NCI-H2081 treated with DMSO at 0.1 percent for 48 hours (cell line): ENCODE measurements around the gene WASF2.
"Not testable (repeated sequence)": the region's sequence is repeated elsewhere in the genome, so short reads cannot be mapped to it uniquely, and the experiment has no call there.

ENCODE experiments used
- DNase-seq: peaks from one replicate; lab custom pipeline; 2025; lab: John Stamatoyannopoulos, UW

The WASF2 gene

DNA sequence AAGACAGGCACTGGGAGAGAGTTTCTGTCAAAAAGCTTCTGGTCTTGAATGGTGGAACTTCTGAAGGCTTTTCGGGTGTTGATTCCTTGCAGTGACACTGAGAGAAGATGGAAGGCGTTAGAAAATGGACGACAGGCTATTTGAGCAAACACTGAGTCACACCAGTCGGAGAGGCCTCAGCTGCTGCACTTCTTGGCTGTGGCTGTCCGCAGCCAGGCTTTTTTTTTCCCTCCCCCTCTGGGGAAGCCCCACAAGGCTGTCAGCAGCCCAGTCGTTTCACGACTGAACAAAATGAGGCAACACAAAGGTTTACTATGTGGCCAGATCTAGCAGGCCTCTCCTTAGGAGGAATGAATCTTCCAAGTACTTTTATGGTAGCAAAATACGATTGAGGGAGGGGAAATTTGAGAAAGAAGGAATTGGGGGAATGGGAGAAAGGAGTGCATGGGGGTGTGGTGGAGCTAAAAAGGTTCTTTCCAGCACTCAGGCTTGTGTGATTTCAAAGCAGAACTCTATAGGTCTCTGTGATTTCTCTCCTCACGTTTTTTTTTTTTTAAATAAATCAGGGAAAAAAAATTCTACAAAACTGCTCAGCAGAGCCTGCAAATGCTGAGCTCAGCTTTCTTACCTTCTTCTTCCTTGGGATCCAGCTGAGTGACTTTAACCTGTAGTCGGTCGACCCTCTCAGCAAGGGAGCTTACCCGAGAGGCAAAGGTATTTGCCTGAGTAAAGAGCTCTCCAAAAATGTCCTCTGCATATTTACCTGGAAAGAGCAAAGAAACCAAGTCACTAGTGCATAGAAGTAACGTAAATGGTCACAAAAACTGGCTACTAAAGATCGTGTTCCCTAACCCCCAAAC lies 71.4 kb downstream of the WASF2 start:
- no peak for DNase-seq

DNA sequence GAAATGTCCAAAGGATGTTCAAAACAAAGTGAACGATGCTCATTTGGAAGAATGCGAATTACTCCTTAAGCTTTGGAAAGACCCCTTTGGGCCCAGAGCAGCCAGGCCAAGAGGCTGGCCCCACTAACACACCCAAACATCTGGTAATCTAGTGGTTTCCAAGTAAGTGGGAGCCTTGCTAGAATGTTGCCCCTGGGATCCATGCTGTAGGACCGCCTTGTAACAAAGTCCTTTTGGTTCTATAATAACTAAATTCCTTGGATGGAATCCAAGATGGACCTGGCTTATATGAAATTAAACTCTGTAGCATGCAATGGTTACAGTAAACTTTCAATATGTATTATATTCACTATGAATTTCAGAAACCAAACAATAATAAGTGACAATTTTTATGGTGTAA lies 72.3 kb downstream of the WASF2 start:
- DNase-seq = no peak

DNA sequence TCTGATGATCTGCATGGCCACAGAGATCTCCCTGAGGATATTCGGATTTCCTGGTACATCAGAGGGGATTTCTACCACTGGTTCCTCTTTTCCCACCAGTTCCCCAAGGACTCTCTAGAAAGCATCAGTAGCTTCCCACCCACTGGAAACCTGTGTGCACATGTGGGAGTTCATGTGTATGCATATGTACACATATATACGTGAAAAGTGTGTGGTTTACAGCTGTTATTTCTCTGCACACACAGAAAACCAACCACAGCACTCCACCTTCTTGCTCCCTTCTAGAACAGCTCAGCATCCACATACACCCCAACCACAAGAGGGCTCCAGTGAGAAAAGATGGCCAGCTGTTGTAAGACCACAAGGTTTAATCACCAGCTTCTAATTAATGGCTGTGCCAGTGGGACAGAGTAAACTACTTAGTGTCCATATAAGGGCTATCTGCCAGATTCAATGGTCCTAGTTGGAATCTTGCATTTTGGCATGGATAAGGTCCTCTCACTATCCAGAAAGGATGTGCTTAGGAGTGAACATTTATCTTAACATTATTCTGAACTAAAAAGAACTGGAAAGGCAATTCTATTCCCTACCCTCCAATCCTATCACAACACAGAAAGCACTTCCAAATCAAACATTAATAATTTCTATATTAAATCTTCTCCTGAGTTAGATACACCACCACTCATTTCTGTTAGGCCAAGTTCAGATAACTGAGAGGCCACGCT lies 73.4 kb downstream of the WASF2 start:
- DNase-seq = peak; percentile 25

DNA sequence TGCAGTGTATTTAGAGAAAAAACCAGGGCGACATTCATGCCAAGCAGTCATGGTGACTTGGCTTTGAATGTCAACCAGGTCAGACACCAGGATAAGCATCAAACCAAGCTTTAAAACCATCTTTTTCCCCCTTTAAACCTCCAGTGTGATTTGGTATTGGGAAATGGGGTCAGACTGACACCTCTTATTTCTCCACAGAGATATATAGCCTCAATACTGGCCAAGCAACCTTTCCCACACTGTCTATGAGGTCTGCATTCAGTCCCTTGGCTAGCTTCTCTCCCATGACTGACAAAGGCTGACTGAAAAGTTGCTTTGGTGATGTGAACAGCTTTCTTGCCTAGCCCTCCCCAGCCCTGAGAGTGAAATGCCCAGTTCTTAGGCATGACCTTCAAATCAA lies 75.9 kb downstream of the WASF2 start:
- DNase-seq = no peak

DNA sequence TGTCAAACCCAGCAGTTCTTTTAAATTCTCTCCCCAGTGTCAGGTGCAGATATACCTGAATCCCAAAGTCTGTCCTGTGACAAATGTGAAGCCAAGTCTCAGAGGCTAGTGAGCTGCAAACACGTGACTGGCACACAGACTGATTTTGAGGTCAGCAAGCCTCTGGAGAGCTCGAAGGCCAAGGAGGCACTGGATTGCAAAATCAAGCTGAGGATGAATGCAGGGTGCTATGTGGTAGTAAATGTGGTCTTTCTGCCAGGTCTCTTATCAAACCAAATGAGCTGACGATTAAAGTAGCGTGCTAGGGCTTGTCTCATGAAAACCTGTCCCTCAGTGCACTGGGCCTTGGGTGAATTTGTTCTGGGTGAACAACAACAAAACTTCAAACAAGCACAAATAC lies 77.0 kb downstream of the WASF2 start:
- no peak for DNase-seq

DNA sequence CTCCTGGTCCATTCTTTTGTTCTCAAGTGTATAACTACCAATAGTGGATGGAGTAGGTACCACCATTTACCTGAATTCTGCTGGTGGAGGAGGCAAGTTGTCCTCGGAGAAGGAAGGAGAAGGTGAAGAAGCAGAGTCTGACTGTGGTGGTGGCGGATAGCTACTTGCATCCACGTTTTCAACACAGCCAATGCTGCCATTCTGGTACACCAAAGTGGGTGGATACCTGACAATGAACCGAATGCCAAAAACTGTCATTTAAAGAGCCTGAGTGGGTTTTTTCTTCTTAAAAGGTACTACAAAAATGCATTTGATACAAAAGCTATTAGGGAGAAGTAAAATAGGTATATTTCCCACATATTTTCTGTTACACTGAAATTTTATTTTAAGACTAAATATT lies 77.5 kb downstream of the WASF2 start:
- no peak for DNase-seq

DNA sequence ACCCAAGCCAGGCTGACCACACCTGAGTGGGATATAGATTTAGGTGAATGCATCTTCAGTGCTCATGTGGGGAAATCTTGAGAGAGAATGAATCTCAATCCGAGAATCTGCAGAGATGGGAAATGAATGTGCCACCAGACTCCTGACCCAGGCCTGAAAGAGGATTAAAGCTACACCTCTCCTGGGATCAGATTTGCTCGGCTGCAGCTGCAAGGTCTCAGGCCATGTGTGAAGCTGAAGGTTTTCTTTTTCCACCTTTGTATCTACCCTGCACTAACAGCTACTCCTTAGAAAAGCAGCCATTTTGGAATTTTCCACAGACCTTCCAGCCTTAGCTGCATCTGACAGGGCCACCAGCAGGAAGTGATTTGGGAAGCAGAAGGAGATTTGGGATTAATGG lies 79.3 kb downstream of the WASF2 start:
- no peak for DNase-seq

DNA sequence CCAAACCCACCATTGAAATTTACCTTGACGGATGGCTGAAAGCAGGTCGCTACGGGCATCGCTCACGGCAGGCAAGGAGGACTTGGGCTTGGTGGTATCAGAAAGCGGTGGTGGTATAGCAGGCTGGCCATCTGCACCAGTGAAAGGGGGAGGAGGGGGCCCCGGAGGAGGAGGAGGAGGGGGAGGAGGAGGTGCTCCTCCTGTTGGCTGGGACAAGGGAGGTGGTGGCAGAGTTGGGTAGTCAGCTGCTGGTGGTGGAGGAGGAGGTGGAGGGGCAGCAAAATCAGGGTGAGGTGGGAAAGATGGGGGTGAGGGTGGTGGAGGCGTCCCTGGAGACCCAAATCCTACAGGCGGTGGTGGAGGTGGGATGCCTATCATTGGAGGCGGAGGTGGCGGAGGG lies 80.3 kb downstream of the WASF2 start:
- no peak for DNase-seq

DNA sequence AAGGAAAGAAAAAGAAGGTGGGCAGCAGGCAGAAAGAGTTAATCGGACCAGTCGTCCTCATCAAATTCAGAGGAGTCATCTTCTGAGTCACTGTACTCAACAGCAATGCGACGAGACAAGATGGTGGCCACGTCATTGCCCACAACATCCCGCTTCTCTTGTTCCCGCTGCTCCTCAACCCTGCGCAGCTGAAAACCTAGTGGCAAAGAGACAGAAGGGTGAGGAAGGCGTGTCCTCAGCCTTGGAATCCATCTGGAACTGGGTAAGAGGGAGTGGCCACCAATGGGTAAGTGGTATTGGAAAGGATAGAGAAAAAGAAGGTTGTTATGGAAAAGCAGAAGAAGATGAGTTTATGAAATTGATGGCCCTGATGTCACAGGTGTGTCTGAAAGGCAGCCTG lies 81.8 kb downstream of the WASF2 start:
- DNase-seq = no peak

DNA sequence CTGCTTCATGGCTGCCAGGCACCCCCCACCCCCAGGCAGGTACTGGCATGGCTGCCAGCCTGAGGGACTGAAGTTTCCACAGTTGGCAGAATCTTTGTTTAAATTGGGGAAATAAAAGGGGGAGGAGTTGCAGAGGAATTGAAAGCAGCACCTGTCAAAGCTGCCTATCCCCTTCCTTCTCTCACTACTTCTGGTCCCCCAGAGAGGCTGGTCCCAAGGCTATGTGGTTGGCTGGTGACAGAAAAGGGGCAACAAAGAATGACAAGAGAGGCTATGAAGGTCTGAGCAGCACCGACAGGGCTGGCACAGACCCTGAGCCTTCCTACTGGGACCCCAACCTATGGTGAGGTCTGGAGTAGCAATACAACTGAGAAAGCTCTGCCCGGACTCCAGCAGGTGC lies 83.2 kb downstream of the WASF2 start:
- not testable (repeated sequence) for DNase-seq

DNA sequence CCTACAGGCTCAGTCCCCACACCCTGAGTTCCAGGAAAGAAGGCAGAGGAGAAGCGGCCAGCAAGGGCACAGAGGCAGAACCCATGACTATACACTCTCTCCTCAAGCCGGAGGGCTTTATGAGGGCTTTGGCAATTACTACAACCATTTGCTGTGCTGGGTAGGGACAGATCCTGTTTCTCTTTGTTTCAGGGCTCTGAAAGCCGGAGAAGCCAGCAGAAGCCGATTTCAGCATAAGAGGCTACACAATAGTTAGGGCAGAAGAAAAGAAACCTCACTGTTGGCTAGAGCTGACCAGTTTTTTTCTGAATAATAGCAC lies 83.6 kb downstream of the WASF2 start:
- no peak for DNase-seq

DNA sequence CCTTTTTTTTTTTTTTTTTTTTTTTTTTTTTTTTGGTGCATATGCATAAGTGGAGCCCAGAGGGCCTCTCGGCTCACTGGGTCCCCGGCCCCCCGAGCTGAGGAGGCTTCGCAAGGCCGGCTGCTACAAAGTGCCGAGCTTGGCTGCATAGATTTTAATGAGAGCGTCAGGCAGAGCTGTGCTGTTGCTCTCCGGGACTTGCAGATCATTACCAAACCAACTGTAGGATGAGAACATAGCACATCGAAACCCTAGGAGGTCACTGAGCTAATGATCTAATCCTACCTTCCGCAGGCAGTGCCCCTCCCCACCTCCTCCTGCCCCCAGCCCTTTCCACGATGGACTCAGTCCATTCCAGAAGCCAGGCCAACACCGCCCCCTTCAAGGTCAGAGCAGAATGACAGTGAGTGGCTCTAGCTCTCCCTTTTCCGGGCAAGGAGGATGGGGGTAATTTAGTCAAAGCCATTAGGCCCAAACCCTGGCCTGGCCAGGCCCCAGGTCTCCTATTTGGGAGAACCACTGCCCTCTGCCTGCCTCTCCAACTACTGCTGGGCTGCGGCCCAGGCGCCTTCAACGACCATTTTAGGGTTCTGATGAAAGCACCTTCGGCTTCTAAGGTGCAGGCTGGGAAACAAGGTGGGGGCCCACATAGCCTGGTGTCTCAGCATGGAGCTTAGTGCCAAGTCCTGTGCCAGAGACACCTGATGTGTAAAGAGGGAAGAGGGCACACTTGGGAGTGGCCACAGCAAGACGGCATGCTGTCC lies 84.2 kb downstream of the WASF2 start:
- not testable (repeated sequence) for DNase-seq

DNA sequence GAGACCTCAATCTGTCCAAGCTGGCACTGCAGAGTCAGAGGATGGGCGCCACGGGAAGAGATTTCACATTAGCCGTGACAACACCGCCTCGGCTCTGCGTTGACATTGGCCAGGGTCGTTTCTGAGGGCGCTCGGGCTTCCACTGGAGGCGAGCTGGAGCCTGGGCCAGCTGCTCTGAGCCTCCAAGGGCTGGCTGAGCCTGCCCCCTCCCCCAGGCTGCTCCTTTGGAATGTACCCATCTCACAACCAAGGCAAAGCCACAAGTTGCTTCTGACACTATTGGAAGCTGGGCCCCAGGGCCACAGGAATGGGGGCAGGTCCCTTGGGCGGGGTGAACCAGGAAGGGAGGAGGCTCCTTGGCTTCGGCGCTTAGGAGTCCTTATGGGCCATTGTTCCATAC lies 84.9 kb downstream of the WASF2 start:
- DNase-seq = no peak

DNA sequence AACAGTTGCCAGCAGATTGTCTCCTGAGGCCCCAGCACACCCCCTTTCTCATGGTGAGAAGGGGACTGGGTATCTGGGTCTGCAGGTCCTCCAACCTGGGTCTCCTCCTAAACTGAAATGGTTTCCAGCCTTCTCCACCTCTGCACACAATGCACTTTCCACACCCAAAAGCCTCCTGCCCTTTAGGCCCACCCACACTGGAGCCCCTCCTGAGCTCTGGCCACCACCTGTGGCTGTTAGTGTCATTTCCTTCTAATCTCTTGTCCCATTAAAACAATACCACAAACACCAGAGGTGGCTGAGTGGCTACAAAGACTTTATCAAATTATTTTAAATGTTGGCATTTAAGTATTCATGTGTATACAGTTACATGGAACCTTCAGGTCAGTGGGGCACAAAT lies 86.0 kb downstream of the WASF2 start:
- no peak for DNase-seq

DNA sequence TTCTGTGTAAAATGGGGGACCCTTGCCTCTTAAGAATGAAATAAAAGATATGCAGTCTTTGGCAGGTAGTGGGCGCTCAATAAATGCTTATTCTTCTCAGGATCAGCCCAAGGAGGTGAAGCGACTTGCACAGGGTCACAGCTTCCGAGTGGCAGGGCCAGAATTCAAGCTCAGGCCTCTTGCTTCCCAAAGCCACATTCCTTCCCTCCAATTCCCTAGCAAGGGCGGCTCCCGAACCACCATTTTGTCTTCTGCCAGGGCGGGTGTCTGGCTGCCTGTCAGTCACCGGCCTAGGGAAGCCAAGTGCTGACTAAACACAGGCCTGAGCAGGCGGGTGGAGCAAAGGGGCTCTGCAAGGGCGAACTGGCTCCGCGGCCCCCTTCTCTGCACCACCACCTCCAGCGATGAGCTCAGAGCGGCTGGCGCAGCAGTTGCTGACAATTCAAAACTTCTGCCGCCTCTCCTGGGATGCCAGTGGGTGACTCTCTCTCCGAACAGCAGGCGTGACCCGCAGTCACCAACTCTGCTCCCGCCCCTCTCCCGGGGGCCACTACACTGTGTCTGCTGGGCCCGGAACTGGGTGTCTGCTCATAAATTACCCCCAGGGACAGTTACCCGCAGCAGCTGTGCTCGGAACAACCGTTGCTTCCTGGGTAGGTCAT lies 86.8 kb downstream of the WASF2 start:
- no peak for DNase-seq

DNA sequence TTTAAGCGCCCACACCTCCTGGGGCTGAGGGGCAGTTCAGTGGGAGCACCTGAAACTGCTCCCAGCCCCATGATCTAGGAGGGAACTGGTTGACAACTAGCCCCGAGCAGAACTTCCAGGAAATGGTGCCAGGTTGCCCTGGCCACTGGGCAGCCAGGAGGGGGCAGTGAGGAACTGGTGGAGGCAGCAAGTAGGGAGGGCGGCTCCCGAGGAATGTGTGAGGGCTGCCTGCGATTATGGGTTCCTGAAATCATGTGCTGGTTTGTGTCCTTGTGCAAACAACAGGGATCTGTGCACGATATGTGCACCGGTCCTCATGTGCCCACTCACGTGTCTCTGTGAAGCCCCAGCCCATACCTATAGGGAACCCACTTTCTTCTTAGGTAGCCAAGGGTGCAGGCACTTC lies 87.6 kb downstream of the WASF2 start:
- no peak for DNase-seq

DNA sequence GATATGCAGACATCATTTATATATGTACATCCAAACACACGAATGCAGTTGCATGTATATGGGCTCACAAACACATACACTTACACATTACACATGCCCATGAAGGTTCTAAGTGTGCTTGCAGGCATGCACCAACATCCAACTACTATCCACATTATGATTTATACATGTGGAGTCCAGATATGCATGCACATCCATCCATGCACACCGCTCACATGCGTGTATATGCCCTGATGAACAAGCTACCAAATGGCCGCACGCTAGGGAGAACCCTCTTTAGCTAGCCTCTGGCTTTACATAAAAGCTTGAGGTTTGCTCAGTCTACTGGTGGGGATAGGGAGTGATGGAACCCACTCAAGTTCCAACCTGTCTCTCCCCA lies 89.0 kb downstream of the WASF2 start:
- no peak for DNase-seq

DNA sequence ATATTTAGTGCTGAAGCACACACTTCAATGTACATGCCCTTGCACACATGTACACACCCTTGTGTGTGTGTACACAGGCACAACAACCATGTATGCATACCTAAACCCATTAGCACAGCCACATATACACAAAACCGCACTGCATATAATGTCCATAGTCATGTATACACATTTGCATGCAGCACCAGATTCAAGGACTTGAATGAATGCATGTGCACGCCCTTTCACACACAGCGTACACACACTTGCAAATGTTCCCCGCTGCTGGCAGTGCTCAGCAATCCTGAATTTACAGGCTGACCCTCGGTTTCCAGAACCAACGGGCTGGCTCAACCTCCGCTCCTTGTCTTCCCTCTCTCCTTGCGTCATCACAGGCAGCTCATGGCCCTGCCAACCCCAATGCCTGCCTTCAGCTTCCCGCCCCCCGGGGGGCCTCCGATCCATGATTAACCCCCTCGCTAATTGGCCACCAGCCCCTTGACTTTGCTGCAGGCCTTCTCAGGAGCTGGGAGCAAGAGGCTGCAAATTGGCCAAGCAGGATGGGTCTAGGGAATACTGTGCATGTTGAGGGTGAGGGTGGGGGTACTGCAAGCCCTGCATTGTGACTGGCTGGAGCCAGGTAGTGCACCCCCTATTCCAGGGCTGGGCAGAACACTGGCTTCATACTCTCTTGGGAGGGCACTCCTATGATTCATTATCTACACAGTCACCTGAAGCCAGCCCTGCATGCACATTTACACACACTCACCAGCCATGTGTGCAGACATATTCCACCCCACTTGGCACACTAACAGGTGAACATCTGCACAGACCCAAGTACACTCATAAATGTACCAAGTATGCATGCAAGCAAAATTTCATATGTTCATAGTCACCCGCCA lies 89.6 kb downstream of the WASF2 start:
- no peak for DNase-seq

DNA sequence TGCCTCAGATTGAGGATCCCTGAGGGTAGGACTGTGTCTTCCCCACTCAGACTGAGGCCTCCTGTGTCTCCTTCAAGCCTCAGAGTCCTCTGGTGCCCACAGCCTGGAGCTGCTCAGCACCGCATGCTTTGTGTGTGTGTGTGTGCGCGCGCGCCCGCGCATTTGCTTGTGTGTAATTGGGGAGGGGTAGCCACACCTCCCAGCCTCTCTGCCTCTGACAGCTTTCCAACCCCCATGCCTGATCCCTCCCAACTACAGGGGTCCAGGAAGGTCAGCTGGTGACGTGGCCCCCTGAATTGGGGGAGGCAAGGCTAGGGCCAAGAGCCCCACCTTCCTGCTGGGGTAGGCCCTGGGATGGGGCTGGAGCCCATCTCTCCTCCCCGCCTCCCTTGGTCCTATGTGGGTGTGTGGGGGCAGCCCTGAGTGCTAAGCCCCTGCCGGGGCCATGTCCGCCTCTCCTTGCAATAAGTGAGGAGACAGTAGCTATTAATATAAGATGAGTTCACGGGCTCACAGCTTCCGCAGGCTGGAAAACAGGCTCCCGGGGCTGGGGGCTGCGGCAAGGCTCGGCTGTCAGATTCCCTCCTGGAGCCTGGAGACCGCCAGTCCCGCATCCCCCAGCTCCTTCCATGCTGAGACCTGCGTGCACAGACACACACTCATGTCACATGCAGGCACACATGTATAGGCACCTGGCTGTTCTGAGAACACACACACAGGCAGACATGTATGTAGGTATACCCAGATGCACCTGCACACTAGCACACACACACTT lies 90.5 kb downstream of the WASF2 start:
- no peak for DNase-seq

DNA sequence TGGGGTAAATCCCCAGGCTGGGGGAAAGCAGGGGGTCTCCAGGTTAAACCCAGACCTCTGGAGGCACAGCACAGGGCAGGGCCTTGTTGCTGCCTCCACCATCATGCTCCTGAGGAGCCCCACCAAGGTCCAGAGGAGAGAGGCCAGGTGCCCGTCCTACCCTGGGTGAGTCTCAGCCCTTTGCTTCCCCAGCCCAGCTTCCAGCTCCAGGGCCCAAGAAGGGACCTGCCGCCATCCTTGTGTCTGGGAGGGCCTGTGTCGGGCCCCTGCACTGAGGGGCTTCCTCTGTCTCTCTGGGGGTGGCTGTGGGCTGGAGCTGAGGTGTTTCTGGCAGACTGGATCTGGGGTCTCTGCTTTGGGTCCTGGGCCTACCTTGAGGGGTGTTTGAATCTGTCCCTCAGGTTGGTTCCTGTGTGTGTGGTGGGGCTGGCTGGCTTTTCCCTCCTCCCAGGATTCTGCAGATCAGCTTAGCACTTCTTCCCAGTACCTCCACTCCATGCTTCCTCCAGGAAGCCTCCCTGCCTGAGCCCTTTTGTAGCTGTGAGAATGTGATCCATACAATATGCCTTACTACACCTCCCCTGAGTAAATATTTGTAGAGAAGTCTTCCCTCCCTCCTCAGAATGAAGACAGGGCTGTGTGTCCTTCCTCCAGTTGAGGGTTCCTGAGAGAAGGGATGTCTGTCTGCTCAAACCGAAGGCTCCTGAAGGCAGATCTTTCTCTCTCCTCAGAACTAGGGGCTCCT lies 91.4 kb downstream of the WASF2 start:
- DNase-seq = no peak
